HepG2 (cell line): ENCODE data around the gene TEDC1. TPM values are rescaled to one million over a fixed set of nuclear protein-coding genes. Genes with fewer than 3 reads are reported as not detected.
A peak's percentile ranks its signal among the peaks of the same experiment; 100 is the strongest.

Experiments used
- CAMTA2 ChIP-seq: sonication (generic); formaldehyde crosslinking; IDR thresholded peaks from 2 replicates; pipeline ENCODE4 v1.4.0; 2020; ENCODE audit warnings: mild to moderate bottlenecking, missing genetic modification reagents, borderline replicate concordance
- EHMT2 ChIP-seq: fragments of 200-600 bp; sonication (generic); IDR thresholded peaks from 2 replicates; pipeline ENCODE4 v1.7.0; 2017; ENCODE audit warnings: antibody characterized with exemption, low read depth, low read length, borderline replicate concordance
- EP300 ChIP-seq, 3 experiments: sonication (generic) in 1 of 3; formaldehyde crosslinking in 1 of 3; IDR thresholded peaks; 2 replicates each; pipeline versions ENCODE4 v1.5.1 to v1.6.1; 2011 to 2020; ENCODE audit warnings: low read depth in 2 of 3, low read length in 2 of 3, borderline replicate concordance in 1 of 3, improper control_type of control experiment in 1 of 3, mild to moderate bottlenecking in 1 of 3, missing genetic modification reagents in 1 of 3, moderate library complexity in 1 of 3
- FOXA3 ChIP-seq: IDR thresholded peaks from 2 replicates; pipeline ENCODE4 v1.6.1; 2016; ENCODE audit warnings: missing genetic modification reagents, missing compliant biosample characterization
- FOXP4 ChIP-seq: sonication (generic); formaldehyde crosslinking; IDR thresholded peaks from 2 replicates; pipeline ENCODE4 v1.4.0; 2020; ENCODE audit warnings: missing genetic modification reagents
- GATAD2A ChIP-seq: IDR thresholded peaks from 2 replicates; pipeline ENCODE4 v1.6.1; 2016
- KDM2A ChIP-seq: sonication (generic); formaldehyde crosslinking; IDR thresholded peaks from 2 replicates; pipeline ENCODE4 v1.4.0; 2020; ENCODE audit warnings: low read depth, missing genetic modification reagents, borderline replicate concordance
- NFATC3 ChIP-seq: sonication (generic); formaldehyde crosslinking; IDR thresholded peaks from 2 replicates; pipeline ENCODE4 v1.5.1; 2020; ENCODE audit warnings: mild to moderate bottlenecking, missing genetic modification reagents
- NFIC ChIP-seq: IDR thresholded peaks from 2 replicates; pipeline ENCODE4 v1.6.1; 2012; ENCODE audit warnings: mild to moderate bottlenecking, low read length, inconsistent platforms
- NR2F1 ChIP-seq, 2 experiments: fragments of 450-650 bp in 1 of 2; formaldehyde crosslinking in 1 of 2; IDR thresholded peaks; 2 replicates each; pipeline versions ENCODE4 v1.5.0 to v1.6.1; 2016 to 2020; ENCODE audit warnings: mild to moderate bottlenecking in 1 of 2, missing compliant biosample characterization in 1 of 2, missing genetic modification reagents in 1 of 2, moderate library complexity in 1 of 2
- RBM22 ChIP-seq: fragments of 200-400 bp; formaldehyde crosslinking; optimal IDR thresholded peaks from 2 replicates; pipeline ENCODE3; 2017; ENCODE audit warnings: mild to moderate bottlenecking, low read length, moderate library complexity
- REXO4 ChIP-seq: sonication (generic); formaldehyde crosslinking; IDR thresholded peaks from 2 replicates; pipeline ENCODE4 v1.8.0; 2022; ENCODE audit warnings: missing genetic modification reagents, mild to moderate bottlenecking, borderline replicate concordance
- RNF2 ChIP-seq: fragments of 450-650 bp; conservative IDR thresholded peaks from 2 replicates; pipeline ENCODE4 v1.6.1; 2016; ENCODE audit warnings: low read depth
- SALL1 ChIP-seq: sonication (generic); formaldehyde crosslinking; IDR thresholded peaks from 2 replicates; pipeline ENCODE4 v1.8.0; 2022; ENCODE audit warnings: mild to moderate bottlenecking, missing genetic modification reagents
- SIX1 ChIP-seq: sonication (generic); formaldehyde crosslinking; IDR thresholded peaks from 2 replicates; pipeline ENCODE4 v1.4.0; 2020; ENCODE audit warnings: missing genetic modification reagents, borderline replicate concordance
- SP140L ChIP-seq: sonication (generic); formaldehyde crosslinking; IDR thresholded peaks from 2 replicates; pipeline ENCODE4 v1.4.0; 2020; ENCODE audit warnings: missing genetic modification reagents, borderline replicate concordance
- SSRP1 ChIP-seq: IDR thresholded peaks from 2 replicates; pipeline ENCODE4 v1.6.1; 2016; ENCODE audit warnings: control low read depth
- TCF7 ChIP-seq: sonication (generic); IDR thresholded peaks from 2 replicates; pipeline ENCODE4 v1.6.1; 2016; ENCODE audit warnings: antibody characterized with exemption, low read depth
- TEAD3 ChIP-seq: optimal IDR thresholded peaks from 2 replicates; pipeline ENCODE3; 2016; ENCODE audit warnings: borderline replicate concordance
- ZBTB33 ChIP-seq: sonication (generic); formaldehyde crosslinking; IDR thresholded peaks from 2 replicates; pipeline ENCODE4 v1.4.0; 2020; ENCODE audit warnings: missing genetic modification reagents
- ZFP37 ChIP-seq: sonication (generic); formaldehyde crosslinking; IDR thresholded peaks from 2 replicates; pipeline ENCODE4 v1.4.0; 2020; ENCODE audit warnings: missing genetic modification reagents, borderline replicate concordance
- ZNF607 ChIP-seq: sonication (generic); formaldehyde crosslinking; IDR thresholded peaks from 2 replicates; pipeline ENCODE4 v1.5.1; 2020; ENCODE audit warnings: missing genetic modification reagents, mild to moderate bottlenecking, borderline replicate concordance
- ZSCAN22 ChIP-seq: sonication (generic); formaldehyde crosslinking; IDR thresholded peaks from 2 replicates; pipeline ENCODE4 v1.4.0; 2020; ENCODE audit warnings: mild to moderate bottlenecking, missing genetic modification reagents
- ZSCAN25 ChIP-seq: sonication (generic); formaldehyde crosslinking; IDR thresholded peaks from 2 replicates; pipeline ENCODE4 v1.8.0; 2022; ENCODE audit warnings: mild to moderate bottlenecking, missing genetic modification reagents
- polyA plus RNA-seq, 8 experiments: library from polyadenylated mRNA; depleted of rRNA in 3 of 8; stranded (reverse) in 7 of 8; unstranded in 1 of 8; fragments of >200 nt; fragmentation: Illumina TruSeq in 4 of 8; extraction: Trizol in 4 of 8; gene quantifications; 2 replicates each; pipeline versions ENCODE4 v1.2.1 to v1.2.3, GENCODE V29; 2011 to 2016; ENCODE audit warnings: low read depth in 4 of 8, missing spikeins in 1 of 8, mixed read lengths in 1 of 8; ENCODE audit not compliant: insufficient read depth in 1 of 8
- total RNA-seq, 5 experiments: library from RNA; depleted of rRNA; stranded (reverse); fragments of >200 nt; fragmentation: Illumina TruSeq; extraction: Trizol; gene quantifications; 2 replicates each; pipeline ENCODE4 v1.2.3, GENCODE V29; 2016; ENCODE audit warnings: low read depth in 1 of 5
- TF ChIP-seq, protein P1 (sequence below): sonication (generic); formaldehyde crosslinking; IDR thresholded peaks from 2 replicates; pipeline ENCODE4 v1.8.0; 2022; ENCODE audit warnings: missing genetic modification reagents, mild to moderate bottlenecking, borderline replicate concordance
- TF ChIP-seq, protein P2 (sequence below): sonication (generic); formaldehyde crosslinking; IDR thresholded peaks from 2 replicates; pipeline ENCODE4 v1.4.0; 2020; ENCODE audit warnings: missing genetic modification reagents

TEDC1 gene
- total and polyA plus RNA-seq, 2 of the 13 experiments (the other 11 are each of a cell fraction or from before 2014, with no cell fraction given): 5.7 to 27.4 TPM

- no peak for TF ChIP-seq EP300 (IDR thresholded peaks at IDR 0.05; ENCODE audit: low read depth in 2 of 2, low read length in 2 of 2)
- TF ChIP-seq EP300 (CRISPR knock-in tag; IDR thresholded peaks at IDR 0.05; ENCODE audit: borderline replicate concordance): 0 out of 2 replicates have a peak, but pooled peaks have one; percentile 25
- TF ChIP-seq ZSCAN25 (CRISPR knock-in tag): no peak
- TF ChIP-seq GATAD2A: peak; percentile 32; the same call in 1 of the 2 replicates
- TF ChIP-seq ZNF607 (CRISPR knock-in tag): no peak
- TF ChIP-seq, protein P1, sequence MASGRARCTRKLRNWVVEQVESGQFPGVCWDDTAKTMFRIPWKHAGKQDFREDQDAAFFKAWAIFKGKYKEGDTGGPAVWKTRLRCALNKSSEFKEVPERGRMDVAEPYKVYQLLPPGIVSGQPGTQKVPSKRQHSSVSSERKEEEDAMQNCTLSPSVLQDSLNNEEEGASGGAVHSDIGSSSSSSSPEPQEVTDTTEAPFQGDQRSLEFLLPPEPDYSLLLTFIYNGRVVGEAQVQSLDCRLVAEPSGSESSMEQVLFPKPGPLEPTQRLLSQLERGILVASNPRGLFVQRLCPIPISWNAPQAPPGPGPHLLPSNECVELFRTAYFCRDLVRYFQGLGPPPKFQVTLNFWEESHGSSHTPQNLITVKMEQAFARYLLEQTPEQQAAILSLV: no peak
- TF ChIP-seq RBM22: no peak
- no peak for TF ChIP-seq SIX1
- TF ChIP-seq CAMTA2: no peak
- TF ChIP-seq TCF7: no peak
- no peak for TF ChIP-seq NFIC
- TF ChIP-seq SALL1 (CRISPR knock-in tag): peak; percentile 38; the same call in 1 of the 2 replicates
- TF ChIP-seq, protein P2, sequence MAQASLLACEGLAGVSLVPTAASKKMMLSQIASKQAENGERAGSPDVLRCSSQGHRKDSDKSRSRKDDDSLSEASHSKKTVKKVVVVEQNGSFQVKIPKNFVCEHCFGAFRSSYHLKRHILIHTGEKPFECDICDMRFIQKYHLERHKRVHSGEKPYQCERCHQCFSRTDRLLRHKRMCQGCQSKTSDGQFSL (CRISPR knock-in tag): peak; percentile 61; the same call in 1 of the 2 replicates
- TF ChIP-seq ZSCAN22 (CRISPR knock-in tag): no peak
- TF ChIP-seq ZFP37 (CRISPR knock-in tag): no peak
- peak; percentile 71; the same call in 1 of the 2 replicates for TF ChIP-seq SSRP1
- no peak for TF ChIP-seq REXO4 (CRISPR knock-in tag)
- TF ChIP-seq SP140L (CRISPR knock-in tag): no peak
- TF ChIP-seq FOXP4 (CRISPR knock-in tag): 0 out of 2 replicates have a peak, but pooled peaks have one; percentile 15
- TF ChIP-seq ZBTB33 (CRISPR knock-in tag): no peak
- TF ChIP-seq NFATC3 (CRISPR knock-in tag): no peak
- no peak for TF ChIP-seq TEAD3 (CRISPR knock-in tag)
- TF ChIP-seq RNF2: no peak
- no peak for TF ChIP-seq EHMT2
- TF ChIP-seq NR2F1 (CRISPR knock-in tag; IDR thresholded peaks at IDR 0.05): no peak
- TF ChIP-seq FOXA3 (CRISPR knock-in tag): no peak
- TF ChIP-seq KDM2A (CRISPR knock-in tag): peak; percentile 88; the same call in 1 of the 2 replicates
These were observed 1.3 kb upstream of the TEDC1 start (continued) for GRCh38 chr14:105489542-105490266.
